MM.1S (cell line): ENCODE results near the gene SMIM43.
A peak's percentile ranks its signal among the peaks of the same experiment; 100 is the strongest.

Experiments used
- DNase-seq: peaks from one replicate; pipeline ENCODE4 v3.0.0-alpha.2; 2015
- H2AFZ ChIP-seq: fragments of 300-600 bp; sonication (generic); 2 replicates; pipeline ENCODE4 v1.6.0; 2016; ENCODE audit warnings: antibody characterized with exemption, low read length
- H3F3A ChIP-seq: fragments of 300-600 bp; sonication (generic); 2 replicates; pipeline ENCODE4 v1.6.1; 2016; ENCODE audit warnings: mild to moderate bottlenecking, antibody characterized with exemption, low read length, moderate library complexity, mixed read lengths; ENCODE audit not compliant: insufficient read depth
- H3K27ac ChIP-seq: fragments of 300-600 bp; sonication (generic); 2 replicates; pipeline ENCODE4 v1.5.1; 2016; ENCODE audit warnings: mild to moderate bottlenecking, low read length
- H3K27me3 ChIP-seq: fragments of 300-600 bp; sonication (generic); replicated peaks from 2 replicates; pipeline ENCODE4 v1.6.0; 2016; ENCODE audit warnings: low read length; ENCODE audit not compliant: insufficient read depth
- H3K36me3 ChIP-seq: fragments of 300-600 bp; sonication (generic); replicated peaks from 2 replicates; pipeline ENCODE4 v1.6.1; 2016; ENCODE audit warnings: mild to moderate bottlenecking, low read length, mixed read lengths; ENCODE audit not compliant: insufficient read depth
- H3K4me1 ChIP-seq: fragments of 300-600 bp; sonication (generic); 2 replicates; pipeline ENCODE4 v1.6.1; 2016; ENCODE audit warnings: low read length, mixed read lengths
- H3K4me2 ChIP-seq: fragments of 300-600 bp; sonication (generic); 2 replicates; pipeline ENCODE4 v1.6.0; 2016; ENCODE audit warnings: low read depth, low read length
- H3K4me3 ChIP-seq: fragments of 300-600 bp; sonication (generic); 2 replicates; pipeline ENCODE4 v1.5.1; 2016; ENCODE audit warnings: low read length, mixed read lengths
- H3K79me2 ChIP-seq: fragments of 300-600 bp; sonication (generic); 2 replicates; pipeline ENCODE4 v1.6.1; 2016; ENCODE audit warnings: mixed run types, low read length, mixed read lengths
- H3K9ac ChIP-seq: fragments of 300-600 bp; sonication (generic); 2 replicates; pipeline ENCODE4 v1.6.1; 2016; ENCODE audit warnings: low read length, mixed read lengths
- H3K9me2 ChIP-seq: fragments of 300-600 bp; sonication (generic); replicated peaks from 2 replicates; pipeline ENCODE4 v1.6.1; 2016; ENCODE audit warnings: mild to moderate bottlenecking, low read length, mixed read lengths; ENCODE audit not compliant: insufficient read depth
- H3K9me3 ChIP-seq: fragments of 300-600 bp; sonication (generic); replicated peaks from 2 replicates; pipeline ENCODE4 v1.6.1; 2016; ENCODE audit warnings: mild to moderate bottlenecking, low read length, mixed read lengths; ENCODE audit not compliant: insufficient read depth
- H4K20me1 ChIP-seq: fragments of 300-600 bp; sonication (generic); 2 replicates; pipeline ENCODE4 v1.6.1; 2016; ENCODE audit warnings: mild to moderate bottlenecking, low read length, moderate library complexity, mixed read lengths; ENCODE audit not compliant: insufficient read depth
- CTCF ChIP-seq: fragments of 300-600 bp; sonication (generic); IDR thresholded peaks from 2 replicates; pipeline ENCODE4 v1.5.1; 2016; ENCODE audit warnings: antibody characterized with exemption, low read length, mixed read lengths
- EZH2 ChIP-seq: fragments of 300-600 bp; sonication (generic); optimal IDR thresholded peaks from 2 replicates; pipeline ENCODE3; 2017; ENCODE audit warnings: low read depth, mild to moderate bottlenecking, antibody characterized with exemption, low read length, mixed read lengths
- EZH2phosphoT487 ChIP-seq: fragments of 300-600 bp; sonication (generic); IDR thresholded peaks from 2 replicates; pipeline ENCODE4 v1.6.1; 2018; ENCODE audit warnings: antibody characterized with exemption, low read length

SMIM43 gene

GRCh38 chr4:121728066-121728465 lies 36.9 kb downstream of the SMIM43 start:
- H3K27ac ChIP-seq, result no peak overlapping the region
- H3K9ac ChIP-seq, result no peak overlapping the region
- H3K4me2 ChIP-seq, result no peak overlapping the region
- no peaks in the 10 kb centered on the region for H3K9me3 ChIP-seq
- no peaks in the 10 kb centered on the region for H3K79me2 ChIP-seq
- TF ChIP-seq CTCF, result no peak
- no peak for TF ChIP-seq EZH2
- TF ChIP-seq EZH2phosphoT487, result no peak
- H2AFZ ChIP-seq, result no peak overlapping the region
- 0 out of 2 replicates have a peak, but pooled peaks cover 4% of the 10 kb centered on the region for H3K4me1 ChIP-seq
- H3K9me2 ChIP-seq, result no peaks in the 10 kb centered on the region
- H3F3A ChIP-seq, result no peaks in the 10 kb centered on the region
- DNase-seq, result no peak
- no peak overlapping the region for H3K4me3 ChIP-seq
- no peaks in the 10 kb centered on the region for H3K27me3 ChIP-seq
- no peaks in the 10 kb centered on the region for H4K20me1 ChIP-seq
- no peaks in the 10 kb centered on the region for H3K36me3 ChIP-seq

- peak; percentile 67 for DNase-seq
- no peaks in the 10 kb centered on the region for H3F3A ChIP-seq
- no peak overlapping the region for H3K9ac ChIP-seq
- H3K27me3 ChIP-seq, result no peaks in the 10 kb centered on the region
- H3K9me2 ChIP-seq, result no peaks in the 10 kb centered on the region
- H3K9me3 ChIP-seq, result no peaks in the 10 kb centered on the region
- H2AFZ ChIP-seq, result peak overlapping the region; percentile 29; the same call in 1 of the 2 replicates
- no peak for TF ChIP-seq EZH2phosphoT487
- TF ChIP-seq CTCF, result peak; percentile 69
- no peak overlapping the region for H3K27ac ChIP-seq
- no peak overlapping the region for H3K4me2 ChIP-seq
- H4K20me1 ChIP-seq, result no peaks in the 10 kb centered on the region
- no peak overlapping the region for H3K4me3 ChIP-seq
- no peaks in the 10 kb centered on the region for H3K79me2 ChIP-seq
- H3K4me1 ChIP-seq, result 0 out of 2 replicates have a peak, but pooled peaks cover 4% of the 10 kb centered on the region
- no peaks in the 10 kb centered on the region for H3K36me3 ChIP-seq
Observed at GRCh38 chr4:121726642-121727268, 38.2 kb downstream of the SMIM43 start.

- Histone ChIP-seq H3K9ac (no peak overlapping the region), H2AFZ (no peak overlapping the region), H3K36me3 (no peaks in the 10 kb centered on the region), H3K79me2 (no peaks in the 10 kb centered on the region), H3K9me2 (no peaks in the 10 kb centered on the region), H3F3A (no peaks in the 10 kb centered on the region), H3K4me1 (0 out of 2 replicates have a peak, but pooled peaks cover 4% of the 10 kb centered on the region), H3K9me3 (no peaks in the 10 kb centered on the region), H3K4me3 (no peak overlapping the region), H4K20me1 (no peaks in the 10 kb centered on the region), H3K27me3 (no peaks in the 10 kb centered on the region), H3K27ac (no peak overlapping the region), H3K4me2 (no peak overlapping the region)
- no peak for DNase-seq
- TF ChIP-seq EZH2 (no peak), CTCF (no peak), EZH2phosphoT487 (no peak)
Observed at GRCh38 chr4:121724671-121725070, 40.3 kb downstream of the SMIM43 start.
